Peyer's patch (tissue), 4 donors: ENCODE measurements around the gene HMGN2. TPM values are rescaled to one million over a fixed set of nuclear protein-coding genes. Genes with fewer than 3 reads are reported as not detected.

Experiments
- DNase-seq, 3 donors: peaks; one replicate each; pipeline ENCODE4 v3.0.0-alpha.2; 2017 to 2019
- H3K27ac ChIP-seq, 4 donors: fragments of 200-600 bp; sonication (generic); one replicate each; pipeline ENCODE4 v1.5.1; 2016 to 2019
- H3K27me3 ChIP-seq, 2 donors: fragments of 200-600 bp; sonication (generic); one replicate each; pipeline ENCODE4 v1.5.1; 2019
- H3K36me3 ChIP-seq, 3 donors: fragments of 200-600 bp; sonication (generic); one replicate each; pipeline ENCODE4 v1.5.1; 2016 to 2019
- H3K4me1 ChIP-seq, 4 donors: fragments of 200-600 bp; sonication (generic); one replicate each; pipeline ENCODE4 v1.5.1; 2016 to 2019
- H3K4me3 ChIP-seq, 4 donors: fragments of 200-600 bp; sonication (generic); 1 replicate in 3 of 4; 2 replicates in 1 of 4; pipeline ENCODE4 v1.5.1; 2016 to 2019; ENCODE audit warnings: mild to moderate bottlenecking in 1 of 4
- H3K9me3 ChIP-seq, 4 donors: fragments of 200-600 bp; sonication (generic); one replicate each; pipeline ENCODE4 v1.5.1; 2016 to 2019; ENCODE audit warnings: mild to moderate bottlenecking in 1 of 4
- CTCF ChIP-seq, 6 experiments: fragments of 450-650 bp in 4 of 6; fragments of 200-600 bp in 2 of 6; sonication (generic) in 1 of 6; IDR thresholded peaks; one replicate each; pipeline ENCODE4 v1.5.1; 2017 to 2019; ENCODE audit warnings: antibody characterized with exemption in 6 of 6, mild to moderate bottlenecking in 3 of 6, moderate library complexity in 1 of 6
- POLR2A ChIP-seq, 2 donors: fragments of 450-650 bp; IDR thresholded peaks; one replicate each; pipeline ENCODE4 v1.5.1; 2017; ENCODE audit warnings: antibody characterized with exemption in 2 of 2, mild to moderate bottlenecking in 2 of 2, moderate library complexity in 2 of 2
- total RNA-seq, 4 donors: library from RNA; depleted of rRNA; stranded (reverse); fragments of >200 nt; gene quantifications; one replicate each; pipeline ENCODE4 v1.1.0, GENCODE V29; 2016

HMGN2 gene
- total RNA-seq, 4 donors from 2014 or later: 127 to 230 (median 147) TPM

- Histone ChIP-seq H3K4me3 (no peak overlapping the region), H3K36me3 (no peaks in the 10 kb centered on the region), H3K4me1 (no peaks in the 10 kb centered on the region), H3K27ac (no peak overlapping the region), H3K9me3 (no peaks in the 10 kb centered on the region), H3K27me3 (no peaks in the 10 kb centered on the region)
- no peak for DNase-seq
- no peak for TF ChIP-seq CTCF (IDR thresholded peaks at IDR 0.05)
- TF ChIP-seq POLR2A (IDR thresholded peaks at IDR 0.05): no peak
These were observed 17.9 kb downstream of the HMGN2 start for GRCh38 chr1:26490155-26490554.

- no peak overlapping the region for H3K27ac ChIP-seq
- DNase-seq: no peak
- no peak overlapping the region for H3K4me3 ChIP-seq
- TF ChIP-seq POLR2A (IDR thresholded peaks at IDR 0.05) (no peak), CTCF (IDR thresholded peaks at IDR 0.05) (no peak)
- H3K9me3 ChIP-seq: no peaks in the 10 kb centered on the region
- no peaks in the 10 kb centered on the region for H3K27me3 ChIP-seq
- no peaks in the 10 kb centered on the region for H3K36me3 ChIP-seq
- no peaks in the 10 kb centered on the region for H3K4me1 ChIP-seq
These were observed 21.0 kb downstream of the HMGN2 start for GRCh38 chr1:26493267-26493666.

GRCh38 chr1:26493938-26494337 lies 21.7 kb downstream of the HMGN2 start:
- Histone ChIP-seq H3K9me3 (no peaks in the 10 kb centered on the region), H3K27ac (no peak overlapping the region), H3K4me3 (no peak overlapping the region), H3K4me1 (no peaks in the 10 kb centered on the region), H3K27me3 (no peaks in the 10 kb centered on the region), H3K36me3 (no peaks in the 10 kb centered on the region)
- TF ChIP-seq POLR2A (IDR thresholded peaks at IDR 0.05) (no peak), CTCF (IDR thresholded peaks at IDR 0.05) (no peak)
- DNase-seq: no peak

GRCh38 chr1:26496861-26497260 lies 24.6 kb downstream of the HMGN2 start:
- DNase-seq: peak in 1 of 3 donors; percentile 47
- Histone ChIP-seq H3K27ac (no peak overlapping the region), H3K9me3 (no peaks in the 10 kb centered on the region)

GRCh38 chr1:26498894-26499293 lies 26.7 kb downstream of the HMGN2 start:
- DNase-seq: no peak
- Histone ChIP-seq H3K9me3 (no peaks in the 10 kb centered on the region), H3K4me3 (no peak overlapping the region), H3K27me3 (no peaks in the 10 kb centered on the region), H3K4me1 (peaks cover 0 to 11% (median 3%) of the 10 kb centered on the region in 4 donors), H3K27ac (no peak overlapping the region), H3K36me3 (no peaks in the 10 kb centered on the region)
- TF ChIP-seq CTCF (IDR thresholded peaks at IDR 0.05) (no peak), POLR2A (IDR thresholded peaks at IDR 0.05) (no peak)

More at GRCh38 chr1:26496861-26497260, 24.6 kb downstream of the HMGN2 start:
- Histone ChIP-seq H3K4me1 (peaks cover 0 to 9% (median 3%) of the 10 kb centered on the region in 4 donors), H3K4me3 (no peak overlapping the region), H3K27me3 (no peaks in the 10 kb centered on the region), H3K36me3 (no peaks in the 10 kb centered on the region)
- TF ChIP-seq POLR2A (IDR thresholded peaks at IDR 0.05) (no peak), CTCF (IDR thresholded peaks at IDR 0.05) (no peak)
